HG03442 (cell line): ENCODE data around the gene ELMO1.

Experiments used
- ATAC-seq: cut with Tn5 transposase; IDR thresholded peaks from one replicate; pipeline ENCODE4 v1.9.1; 2021; ENCODE audit warnings: mild to moderate bottlenecking, moderate library complexity; ENCODE audit not compliant: unreplicated experiment

Gene ELMO1

GRCh38 chr7:37376386-37376785 lies 72.3 kb downstream of the ELMO1 start:
- no peak for ATAC-seq

- no peak for ATAC-seq
Observed at GRCh38 chr7:37372750-37373149, 75.9 kb downstream of the ELMO1 start.

DNA sequence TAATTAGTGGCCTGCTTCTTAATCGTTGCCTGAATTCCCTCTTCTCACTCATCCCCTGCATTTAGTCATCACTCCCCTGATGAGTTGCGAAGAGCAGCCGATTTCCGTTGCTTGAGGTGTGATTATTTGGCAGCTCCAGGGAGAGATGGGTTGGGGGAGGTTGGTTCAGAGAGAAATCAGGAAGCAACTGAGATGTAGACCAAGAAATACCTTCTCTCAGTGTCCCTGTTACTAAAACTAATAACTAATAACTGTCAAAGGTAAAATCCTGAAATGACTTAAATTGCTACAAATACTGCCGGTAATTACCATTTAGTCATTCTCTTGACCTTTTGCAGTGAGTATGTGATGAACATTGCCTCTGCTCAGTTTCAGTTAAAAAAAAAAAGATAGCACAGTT lies 76.9 kb downstream of the ELMO1 start:
- ATAC-seq = no peak

GRCh38 chr7:37369906-37370305 lies 78.8 kb downstream of the ELMO1 start:
- ATAC-seq = no peak

GRCh38 chr7:37368540-37368939 lies 80.1 kb downstream of the ELMO1 start:
- no peak for ATAC-seq

DNA sequence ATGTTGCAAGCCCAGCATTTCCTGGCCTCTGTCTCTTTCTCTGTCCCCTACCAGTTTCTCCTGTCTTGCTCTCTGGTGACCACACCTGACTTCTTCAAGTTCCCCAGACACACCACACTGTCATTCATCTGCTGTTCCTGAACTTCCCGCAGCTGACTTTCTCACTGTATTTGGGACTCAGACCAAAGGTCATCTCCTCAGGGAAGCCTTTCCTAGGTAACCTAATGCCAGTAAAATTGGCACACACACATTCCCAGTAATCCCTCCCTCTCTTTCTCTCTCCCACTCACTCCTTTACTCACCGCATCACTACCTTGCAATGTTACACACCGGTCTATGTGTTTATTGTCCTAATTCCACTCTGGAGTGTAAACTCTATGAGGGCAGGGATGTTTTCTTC lies 81.7 kb downstream of the ELMO1 start:
- no peak for ATAC-seq

DNA sequence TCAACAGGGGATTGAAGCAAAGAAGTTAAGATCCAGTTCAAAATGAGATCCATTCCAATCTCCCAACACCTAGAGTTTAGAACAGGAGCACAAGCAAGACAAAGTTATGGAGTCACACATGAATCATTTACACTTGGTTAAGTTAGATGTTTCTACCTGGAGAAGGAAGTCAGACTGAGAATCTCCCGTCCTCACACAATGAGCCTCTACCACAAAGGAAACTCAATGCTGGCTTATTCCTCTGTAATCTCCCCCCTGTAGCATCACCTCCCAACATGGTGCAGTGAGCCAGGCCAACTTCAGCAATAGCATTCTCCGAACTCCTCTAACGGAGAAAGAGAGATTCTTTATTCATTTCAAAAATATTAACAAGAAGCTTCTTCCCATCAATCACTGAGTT lies 82.2 kb downstream of the ELMO1 start:
- ATAC-seq = no peak

DNA sequence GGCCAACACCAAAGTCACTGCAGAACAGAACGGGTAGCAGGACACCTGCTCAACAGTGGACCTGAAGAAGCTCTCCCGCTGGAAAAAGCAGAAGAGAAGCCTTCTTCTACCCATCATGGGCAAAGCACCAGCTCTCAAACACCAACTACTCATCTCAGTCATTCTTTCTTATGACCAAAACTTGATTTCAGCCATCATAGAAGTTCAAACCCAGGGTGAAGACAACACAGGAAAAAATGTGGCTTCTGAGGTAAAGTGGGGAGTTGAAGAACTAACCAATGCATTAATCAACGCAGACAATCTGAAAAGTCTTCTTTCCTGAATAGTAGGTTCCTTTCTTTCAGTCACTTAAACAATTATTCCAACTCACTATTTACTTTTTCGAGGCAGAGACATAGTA lies 83.3 kb downstream of the ELMO1 start:
- no peak for ATAC-seq

DNA sequence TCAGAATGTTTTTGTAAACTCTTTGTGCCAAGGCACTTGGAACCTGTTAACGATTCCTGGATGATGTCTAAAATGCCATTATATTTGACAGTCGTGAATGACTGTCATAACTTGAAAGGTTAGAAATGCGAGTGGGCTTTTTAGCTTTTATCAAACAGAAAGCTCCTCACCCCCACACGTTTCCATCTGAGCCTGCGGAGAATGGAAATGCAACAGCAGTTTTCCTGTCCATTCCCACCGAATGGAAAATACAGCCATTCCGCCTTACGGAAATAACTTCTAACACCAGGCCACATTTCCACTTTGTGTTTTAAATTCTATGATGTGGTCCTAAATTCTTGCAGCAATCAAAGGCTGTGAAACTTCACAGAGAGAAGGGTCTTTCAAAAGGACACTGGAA lies 83.8 kb downstream of the ELMO1 start:
- ATAC-seq = no peak

DNA sequence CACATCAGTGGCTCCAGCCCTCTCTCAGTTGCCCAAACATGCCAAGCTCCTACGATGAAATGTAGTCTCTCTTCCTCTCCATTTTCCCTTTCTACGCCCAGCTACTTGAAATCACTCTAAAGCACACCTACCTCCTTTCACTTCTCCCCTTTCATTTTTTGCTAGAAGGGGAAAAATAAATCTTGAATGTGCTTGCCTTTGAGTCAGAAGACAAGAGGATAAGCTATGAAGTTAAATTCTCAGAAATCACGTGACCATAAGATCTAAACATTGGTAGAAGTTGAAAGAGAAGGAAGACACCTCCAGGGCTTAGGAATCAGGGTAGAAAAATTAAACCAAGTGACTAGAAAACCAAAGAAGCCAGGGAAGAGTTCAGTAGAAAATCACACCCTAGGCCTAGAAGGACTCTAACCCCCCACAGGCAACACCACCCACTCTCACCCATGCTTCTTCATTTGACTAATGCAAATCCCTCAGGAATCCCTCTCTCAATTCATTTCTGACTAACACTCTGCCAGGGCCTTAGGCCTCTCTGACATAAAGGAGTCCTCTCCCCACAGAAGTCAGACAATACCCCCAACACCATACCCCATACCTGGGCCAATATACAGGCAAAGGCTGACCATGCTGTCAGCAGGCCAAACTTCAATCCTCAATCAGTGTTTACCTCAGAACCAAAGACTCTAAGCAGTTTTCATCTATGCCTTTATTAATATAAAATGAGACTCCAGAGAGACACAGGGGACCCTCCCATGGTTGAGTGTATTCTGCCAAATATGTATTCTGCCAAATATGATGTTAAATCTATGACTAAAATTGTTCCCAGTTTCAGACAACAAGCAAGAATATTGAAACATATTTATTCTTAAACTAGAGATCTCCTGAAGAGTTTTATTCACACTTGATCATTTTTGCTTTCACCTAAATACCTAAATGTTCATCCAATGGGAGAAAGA lies 84.8 kb downstream of the ELMO1 start:
- ATAC-seq = no peak

DNA sequence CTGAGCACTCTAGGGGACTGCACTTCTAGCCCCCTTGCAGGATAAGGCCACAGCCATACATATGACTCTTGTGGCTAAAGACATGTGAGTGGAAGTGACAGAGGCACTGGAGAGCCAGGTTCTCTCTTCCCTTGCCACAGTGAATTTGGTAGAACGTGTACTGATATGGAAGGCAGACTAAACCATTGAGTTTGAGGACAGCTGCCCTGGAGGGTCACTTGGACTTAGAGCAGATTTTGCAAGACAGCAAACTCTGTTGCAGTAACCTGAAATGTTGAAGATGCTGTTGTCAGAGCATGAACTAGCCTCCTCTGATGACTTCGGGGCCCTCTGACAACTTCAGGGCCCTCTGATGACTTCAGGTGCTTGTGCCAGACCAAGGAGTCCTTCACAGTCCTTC lies 85.9 kb downstream of the ELMO1 start:
- no peak for ATAC-seq

DNA sequence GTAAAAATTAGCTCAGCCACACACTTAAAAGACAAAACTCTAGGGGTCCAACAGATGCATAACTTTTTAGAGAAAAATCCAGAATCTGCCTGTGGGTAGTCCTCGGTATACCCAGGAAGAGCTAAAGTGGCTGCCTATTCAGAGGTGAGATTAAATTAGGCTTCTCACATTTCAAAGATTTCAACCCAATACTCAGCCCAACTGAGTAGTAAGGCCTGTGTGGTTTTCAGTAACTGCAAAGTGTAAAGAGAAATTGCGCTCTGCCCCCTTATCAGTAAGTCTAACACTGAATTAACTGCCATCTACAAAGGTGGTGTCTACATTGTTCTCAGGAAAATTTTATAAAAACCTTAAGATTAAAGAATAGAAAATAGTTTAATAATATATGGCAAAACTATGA lies 88.2 kb downstream of the ELMO1 start:
- ATAC-seq = no peak

- ATAC-seq = no peak
Observed at GRCh38 chr7:37359662-37360444, 88.8 kb downstream of the ELMO1 start.

DNA sequence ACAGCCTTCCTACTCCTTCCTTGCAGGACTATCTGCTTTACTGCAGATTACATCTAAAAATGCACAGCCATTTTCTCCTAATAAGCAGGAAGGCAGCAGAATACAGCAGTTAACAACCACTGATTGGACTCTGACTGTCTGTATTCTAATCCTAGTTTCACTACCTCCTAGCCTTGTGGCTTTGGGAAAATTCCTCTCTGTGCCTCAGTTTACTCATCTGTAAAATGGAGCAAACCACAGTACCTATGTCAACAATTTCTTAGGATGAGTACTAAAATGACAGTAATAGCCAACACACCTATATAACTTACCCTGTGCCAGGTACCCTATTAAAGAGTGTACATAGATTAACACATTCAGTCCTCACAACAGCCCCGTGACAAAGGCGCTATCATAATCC lies 89.5 kb downstream of the ELMO1 start:
- ATAC-seq = no peak

GRCh38 chr7:37357637-37357996 lies 91.0 kb downstream of the ELMO1 start:
- ATAC-seq = no peak

DNA sequence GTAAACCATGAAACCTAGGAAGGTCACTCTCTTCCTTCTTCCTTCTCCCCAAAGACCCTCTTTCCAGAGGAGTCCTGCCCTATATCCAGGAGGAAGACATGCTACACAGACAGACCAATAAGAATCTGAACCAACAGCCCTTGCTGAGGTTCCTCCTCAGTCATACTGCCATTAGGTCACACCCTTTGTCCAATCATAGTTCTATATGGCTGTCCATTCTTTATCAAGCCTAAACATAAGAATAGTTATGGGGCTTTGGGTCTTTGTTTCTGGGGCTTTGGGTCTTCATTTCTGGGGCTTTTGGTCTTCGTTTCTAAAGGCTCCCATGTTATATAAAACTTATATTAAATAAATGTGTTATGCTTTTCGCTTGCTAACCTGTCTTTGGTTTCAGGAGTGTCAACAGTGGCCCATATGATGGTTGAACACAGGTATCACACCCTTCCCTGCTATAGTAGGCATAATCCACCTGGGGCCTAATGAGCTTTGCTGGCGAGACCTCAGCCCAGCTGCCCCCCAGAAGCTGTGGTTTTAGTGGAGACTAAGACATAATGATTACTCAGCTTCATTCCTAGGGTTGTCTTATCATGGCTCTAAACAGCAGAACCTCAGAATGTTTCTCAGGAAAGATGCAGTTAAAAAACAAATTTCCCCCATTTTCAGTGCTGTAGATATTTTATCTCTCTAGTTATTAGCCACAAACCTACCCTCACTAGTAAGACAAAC lies 91.6 kb downstream of the ELMO1 start:
- ATAC-seq = no peak

DNA sequence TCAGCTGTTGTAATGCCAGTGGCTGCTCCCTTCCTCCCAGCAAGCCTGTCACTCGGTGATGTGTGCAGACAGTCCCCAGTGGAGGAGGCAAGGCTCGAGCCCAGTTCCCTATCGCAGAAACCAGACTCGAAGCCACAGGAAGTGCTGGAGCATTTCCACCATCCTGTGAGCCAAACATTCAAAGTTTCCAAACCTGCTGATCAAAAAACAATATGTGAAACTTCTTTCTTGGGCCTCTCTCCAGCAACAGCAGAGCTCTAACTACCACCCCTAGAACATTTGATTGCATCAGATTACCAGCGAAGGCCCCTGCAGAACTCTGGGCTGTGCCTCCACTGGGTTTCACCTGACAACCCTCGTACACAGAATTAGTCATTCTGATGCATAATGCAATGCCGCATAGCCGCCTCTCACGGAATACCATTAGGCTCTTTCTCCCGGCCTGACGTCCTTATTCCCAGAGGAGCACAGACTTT lies 94.0 kb downstream of the ELMO1 start:
- no peak for ATAC-seq

DNA sequence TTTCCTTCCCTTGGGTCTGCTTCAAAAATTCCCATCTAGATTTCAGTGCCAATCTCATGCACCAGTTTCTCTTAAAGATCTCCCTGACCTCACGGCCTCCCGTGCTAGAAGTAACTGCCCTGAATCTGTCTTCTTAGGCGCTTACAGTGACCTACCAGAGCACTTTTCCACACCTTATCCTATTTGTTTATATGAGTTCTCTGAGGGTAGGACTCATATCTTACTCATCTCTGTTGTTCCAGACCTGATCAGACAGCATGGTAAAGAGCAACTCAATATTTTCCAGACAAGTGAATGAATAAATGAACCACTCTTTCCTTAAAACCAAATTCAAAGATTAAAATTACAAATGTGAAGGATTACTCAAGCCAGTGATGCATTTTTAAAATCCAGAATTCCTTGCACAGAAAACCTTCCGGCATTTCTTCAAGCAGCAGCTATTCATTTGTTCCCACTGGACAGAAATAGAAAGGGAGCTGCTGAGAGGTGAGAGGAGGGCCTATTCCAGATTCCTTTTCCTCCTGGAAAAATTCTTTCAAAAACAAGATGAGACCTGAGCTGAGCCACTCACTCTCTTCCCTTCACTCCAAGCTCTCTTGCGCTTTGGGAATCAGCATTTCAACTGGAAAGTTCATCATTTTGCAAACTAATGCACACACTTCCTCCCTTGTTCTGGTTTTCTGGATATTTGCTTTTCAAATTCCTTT lies 94.6 kb downstream of the ELMO1 start:
- no peak for ATAC-seq

- peak; percentile 70 for ATAC-seq
Observed at GRCh38 chr7:37352974-37353948, 95.4 kb downstream of the ELMO1 start.
